NT2/D1 (cell line): ENCODE results near the gene DGCR8.

Experiments used
- DNase-seq: peaks from one replicate; pipeline ENCODE4 v3.0.0-alpha.2; 2011; ENCODE audit warnings: low read depth, low spot score
- H3K27me3 ChIP-seq: 2 replicates; pipeline ENCODE4 v1.6.0; 2011; ENCODE audit warnings: mild to moderate bottlenecking; ENCODE audit not compliant: insufficient read length, insufficient read depth
- H3K36me3 ChIP-seq: 2 replicates; pipeline ENCODE4 v1.6.1; 2011; ENCODE audit warnings: mild to moderate bottlenecking, low read length, mixed read lengths; ENCODE audit not compliant: insufficient read depth, insufficient read length
- H3K4me1 ChIP-seq: 2 replicates; pipeline ENCODE4 v1.5.1; 2011; ENCODE audit not compliant: insufficient read depth, insufficient read length
- H3K4me3 ChIP-seq: 2 replicates; pipeline ENCODE4 v1.5.1; 2011; ENCODE audit warnings: low read depth; ENCODE audit not compliant: insufficient read length
- H3K9ac ChIP-seq: 2 replicates; pipeline ENCODE4 v1.6.0; 2011; ENCODE audit warnings: low read depth; ENCODE audit not compliant: insufficient read length
- H3K9me3 ChIP-seq: 2 replicates; pipeline ENCODE4 v1.5.1; 2011; ENCODE audit warnings: mild to moderate bottlenecking, low read length; ENCODE audit not compliant: insufficient read depth
- SUZ12 ChIP-seq: IDR thresholded peaks from 2 replicates; pipeline ENCODE4 v1.6.1; 2011; ENCODE audit not compliant: insufficient read length, insufficient read depth; ENCODE audit errors: extremely low read depth
- YY1 ChIP-seq: IDR thresholded peaks from 2 replicates; pipeline ENCODE4 v1.6.1; 2011; ENCODE audit not compliant: insufficient read length, insufficient read depth
- ZNF274 ChIP-seq: IDR thresholded peaks from 2 replicates; pipeline ENCODE4 v1.6.1; 2011; ENCODE audit warnings: mild to moderate bottlenecking, low read depth, low read length

DGCR8 gene

DNA sequence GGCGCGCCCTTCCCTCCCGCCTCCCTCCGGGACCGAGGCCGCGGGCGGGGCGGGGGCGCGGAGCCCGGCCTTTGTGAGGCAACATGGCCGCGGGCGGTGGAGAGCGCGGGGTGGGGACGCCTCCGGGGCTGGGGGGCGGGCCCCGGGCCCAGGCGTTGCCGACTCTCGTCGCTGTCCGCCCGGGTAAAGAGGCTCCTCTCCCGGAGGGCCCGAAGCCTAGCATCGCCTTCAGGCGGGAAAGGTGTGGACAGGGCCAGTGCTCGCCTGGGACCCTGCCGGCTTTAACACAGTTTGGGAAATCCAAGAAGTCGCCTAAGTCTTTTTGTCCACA, 369 bp downstream of the DGCR8 start:
- H3K9me3 ChIP-seq = no peaks in the 10 kb centered on the region
- peak overlapping the region; percentile 75 for H3K4me3 ChIP-seq
- peaks cover 5% of the 10 kb centered on the region for H3K4me1 ChIP-seq
- TF ChIP-seq SUZ12 = no peak
- TF ChIP-seq ZNF274 = no peak
- no peak for TF ChIP-seq YY1
- no peaks in the 10 kb centered on the region for H3K27me3 ChIP-seq
- no peak for DNase-seq
- H3K9ac ChIP-seq = peak overlapping the region; percentile 96
- peaks cover 30% of the 10 kb centered on the region for H3K36me3 ChIP-seq

DNA sequence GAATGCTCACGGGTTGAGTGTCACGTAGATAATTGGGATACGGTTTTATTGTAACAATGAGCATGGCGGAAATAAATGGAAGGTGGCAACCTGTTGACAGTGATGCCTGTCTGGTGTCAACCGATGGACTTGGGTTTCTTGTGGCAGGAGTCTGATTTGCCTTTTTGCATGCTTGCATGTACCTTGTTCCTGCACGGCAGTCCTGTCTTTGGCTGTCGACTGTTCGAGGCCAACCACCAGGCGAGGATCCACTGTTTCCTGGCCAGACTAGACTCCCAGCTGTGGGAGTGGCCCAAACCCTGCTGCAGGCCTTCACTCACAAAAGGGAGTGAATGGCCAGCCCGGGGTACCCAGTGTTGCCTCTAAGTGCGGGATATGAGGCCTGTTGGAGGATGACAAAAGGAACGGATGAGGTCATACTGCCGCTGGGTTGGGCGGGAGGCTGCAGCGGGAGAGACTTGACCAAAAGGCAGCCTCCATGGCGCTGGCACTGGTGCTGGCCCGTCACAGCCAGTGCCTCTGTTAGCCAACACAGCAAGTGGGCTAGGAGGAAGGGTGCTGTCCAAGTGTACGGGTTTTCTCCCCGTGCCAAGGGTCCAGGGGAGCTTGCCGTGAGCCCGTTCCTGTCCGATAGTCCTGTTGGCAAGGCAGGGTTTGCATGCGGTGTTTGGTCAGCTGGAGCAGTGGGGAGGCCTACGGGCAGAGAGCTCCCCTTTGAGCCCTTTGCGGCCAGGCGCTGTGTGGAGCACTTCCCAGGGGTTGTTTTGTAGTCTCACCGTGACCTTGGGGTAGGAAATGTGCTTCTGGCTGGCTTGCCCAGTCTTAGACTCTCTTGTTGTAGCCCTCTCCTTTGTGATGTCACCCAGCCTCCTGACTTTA, 974 bp downstream of the DGCR8 start:
- H3K9ac ChIP-seq = peak overlapping the region; percentile 96
- no peaks in the 10 kb centered on the region for H3K9me3 ChIP-seq
- peak overlapping the region; percentile 75 for H3K4me3 ChIP-seq
- peaks cover 5% of the 10 kb centered on the region for H3K4me1 ChIP-seq
- TF ChIP-seq YY1 = no peak
- TF ChIP-seq ZNF274 = no peak
- TF ChIP-seq SUZ12 = no peak
- peak; percentile 33 for DNase-seq
- peaks cover 36% of the 10 kb centered on the region for H3K36me3 ChIP-seq
- no peaks in the 10 kb centered on the region for H3K27me3 ChIP-seq

DNA sequence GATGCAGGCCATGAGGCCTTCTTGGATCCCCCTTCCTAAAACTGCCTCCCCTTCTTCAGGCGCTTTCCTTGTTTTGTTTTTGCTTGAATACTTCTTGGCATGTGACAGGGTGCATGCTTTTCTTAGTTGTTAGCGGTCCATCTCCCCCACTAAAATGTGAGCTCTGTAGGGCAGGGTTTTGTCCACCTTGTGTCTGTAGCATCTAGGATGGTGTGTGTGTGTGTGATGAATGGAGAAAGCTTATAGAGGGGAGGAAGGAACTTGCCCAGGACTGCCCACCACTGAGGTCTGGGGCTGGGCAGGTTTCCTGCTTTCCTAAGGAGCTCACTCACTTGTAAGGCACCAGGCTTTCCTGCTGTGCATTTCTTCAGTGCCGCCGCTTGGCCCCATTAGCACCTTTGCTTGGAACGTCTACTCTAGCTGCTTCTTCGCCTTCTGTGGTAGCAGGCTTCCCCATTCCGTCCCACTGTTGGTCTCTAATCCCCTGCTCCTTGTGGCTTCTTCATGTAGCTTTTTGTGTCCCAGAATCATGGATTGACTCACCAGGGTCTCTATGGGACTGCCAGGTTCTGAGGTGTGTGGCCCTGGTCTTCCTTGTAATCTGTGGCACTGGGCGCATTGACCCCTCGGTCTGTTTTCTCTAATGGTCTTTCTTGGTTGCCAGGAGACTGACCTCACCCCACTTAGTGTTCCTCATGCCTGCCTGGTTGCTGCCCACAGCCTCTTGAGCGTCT, 3.3 kb downstream of the DGCR8 start:
- H3K36me3 ChIP-seq = peaks cover 59% of the 10 kb centered on the region
- TF ChIP-seq YY1 (no peak), SUZ12 (no peak), ZNF274 (no peak)
- H3K4me3 ChIP-seq = no peak overlapping the region
- H3K27me3 ChIP-seq = no peaks in the 10 kb centered on the region
- peak overlapping the region; percentile 50 for H3K9ac ChIP-seq
- H3K4me1 ChIP-seq = peaks cover 5% of the 10 kb centered on the region
- no peaks in the 10 kb centered on the region for H3K9me3 ChIP-seq
- DNase-seq = no peak

DNA sequence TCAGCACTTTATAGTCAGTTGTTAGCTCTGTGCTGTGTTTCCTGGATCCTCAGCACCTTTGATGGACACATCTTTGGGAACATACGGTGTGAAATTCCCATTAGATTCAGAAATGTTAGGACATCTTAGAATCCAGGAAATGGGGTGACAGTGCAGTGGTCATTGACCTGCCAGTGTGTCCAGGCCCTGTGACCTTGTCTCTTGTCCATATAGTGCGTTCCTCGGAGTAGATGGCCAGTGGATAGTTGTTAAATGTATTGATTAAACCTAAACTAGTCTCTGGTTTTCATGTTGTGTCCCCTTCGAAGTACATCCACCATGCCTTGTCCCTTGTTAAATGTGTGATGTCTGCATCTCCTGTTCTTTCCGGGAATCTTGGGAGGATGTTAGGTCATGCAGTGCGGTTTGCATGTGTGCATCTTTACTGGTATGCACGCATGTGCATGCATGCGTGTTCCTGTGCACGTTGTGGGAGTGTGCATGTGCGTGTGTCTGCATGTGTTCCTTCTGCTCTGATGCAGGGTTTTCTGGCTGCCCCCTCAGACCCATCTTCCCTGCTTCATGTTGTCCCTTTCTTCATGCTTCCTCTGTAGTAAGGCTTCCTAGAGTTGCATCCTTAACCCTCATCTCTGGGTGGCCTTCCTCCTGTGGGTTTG, 4.0 kb downstream of the DGCR8 start:
- Histone ChIP-seq H3K4me3 (no peak overlapping the region), H3K27me3 (no peaks in the 10 kb centered on the region), H3K9ac (peak overlapping the region; percentile 5), H3K4me1 (peaks cover 5% of the 10 kb centered on the region), H3K36me3 (peaks cover 66% of the 10 kb centered on the region), H3K9me3 (no peaks in the 10 kb centered on the region)
- no peak for DNase-seq
- TF ChIP-seq SUZ12 (no peak), ZNF274 (no peak), YY1 (no peak)

DNA sequence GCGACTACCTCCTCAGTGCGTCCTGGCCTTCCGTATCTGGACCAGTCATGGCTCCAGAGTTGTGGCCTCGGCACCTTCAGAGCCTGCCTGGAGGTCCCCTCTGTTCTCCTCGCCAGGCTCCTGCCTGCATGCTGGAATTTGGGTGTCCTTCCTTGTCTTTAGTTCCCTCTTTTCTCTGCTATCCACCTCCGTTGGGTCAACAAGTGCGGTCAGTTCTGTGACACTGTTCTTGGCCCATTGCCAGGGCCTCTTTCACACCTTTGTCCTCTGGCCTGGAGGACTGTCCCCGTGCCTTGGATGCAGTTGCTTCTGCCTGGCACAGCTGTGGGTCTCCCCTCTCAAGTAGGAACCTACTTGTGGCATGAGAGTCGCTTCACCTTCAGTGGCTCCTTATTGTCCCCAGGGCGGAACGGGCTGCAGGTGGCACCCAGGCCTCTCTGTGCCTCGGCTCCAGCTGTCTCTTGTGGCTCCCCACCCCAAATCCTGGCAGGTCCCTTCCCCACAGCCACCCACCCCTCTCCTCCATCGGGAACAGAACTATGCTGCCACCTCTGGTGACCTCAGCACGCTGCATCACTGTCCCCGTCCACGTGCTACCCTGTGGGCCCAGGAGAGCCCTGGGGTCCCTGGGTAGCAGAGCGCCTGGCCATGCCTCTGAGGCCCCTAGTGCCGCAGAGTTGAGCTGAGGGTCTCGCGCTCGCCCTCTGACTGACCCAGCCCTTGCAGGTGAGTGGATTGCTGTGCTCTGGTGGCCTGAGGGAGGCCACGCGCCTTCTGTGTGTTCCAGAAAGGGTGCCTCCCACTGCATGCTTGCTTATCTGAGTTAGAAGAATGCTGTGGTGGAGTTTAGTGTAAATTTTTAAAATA, 4.7 kb downstream of the DGCR8 start:
- Histone ChIP-seq H3K36me3 (peaks cover 74% of the 10 kb centered on the region), H3K9ac (no peak overlapping the region), H3K4me1 (peaks cover 5% of the 10 kb centered on the region), H3K9me3 (no peaks in the 10 kb centered on the region), H3K4me3 (no peak overlapping the region), H3K27me3 (no peaks in the 10 kb centered on the region)
- no peak for DNase-seq
- TF ChIP-seq ZNF274 = no peak
- TF ChIP-seq YY1 = no peak
- no peak for TF ChIP-seq SUZ12

DNA sequence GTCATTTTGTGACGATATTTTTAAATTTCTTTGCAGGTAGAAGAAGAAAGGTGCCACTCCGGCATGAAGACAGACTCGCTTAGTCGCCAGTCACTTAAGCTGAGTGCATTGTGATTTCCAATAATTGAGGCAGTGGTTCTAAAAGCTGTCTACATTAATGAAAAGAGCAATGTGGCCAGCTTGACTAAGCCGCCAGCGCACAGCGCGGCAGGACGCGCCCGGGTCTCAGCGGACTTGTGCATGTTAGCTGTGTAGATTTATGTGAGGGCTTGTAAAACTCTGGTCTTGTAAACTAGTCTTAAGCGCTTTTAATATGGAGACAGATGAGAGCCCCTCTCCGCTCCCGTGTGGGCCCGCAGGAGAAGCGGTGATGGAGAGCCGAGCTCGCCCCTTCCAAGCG, 5.6 kb downstream of the DGCR8 start:
- Histone ChIP-seq H3K9ac (no peak overlapping the region), H3K4me1 (peaks cover 5% of the 10 kb centered on the region), H3K4me3 (no peak overlapping the region), H3K36me3 (peaks cover 83% of the 10 kb centered on the region), H3K27me3 (no peaks in the 10 kb centered on the region), H3K9me3 (no peaks in the 10 kb centered on the region)
- TF ChIP-seq ZNF274 = no peak
- no peak for TF ChIP-seq SUZ12
- TF ChIP-seq YY1 = no peak
- no peak for DNase-seq
